ENCODE results near the gene PCCA.

Gene PCCA

GRCh38 chr13:100491164-100491842 is 402.4 kb downstream of the PCCA start:
- DNase-seq = no peak
- TF ChIP-seq CTCF (IDR thresholded peaks at IDR 0.05; ENCODE audit: low read depth, low read length) = no peak
- Histone ChIP-seq H3K9me3 (ENCODE audit: severe bottlenecking) (no peaks in the 10 kb centered on the region), H3K27ac (no peak overlapping the region), H3K36me3 (no peaks in the 10 kb centered on the region), H3K4me3 (ENCODE audit: low read depth, low read length) (no peak overlapping the region), H3K27me3 (ENCODE audit: insufficient read depth, low read depth, severe bottlenecking) (no peaks in the 10 kb centered on the region)

GRCh38 chr13:100493418-100493817 is 404.5 kb downstream of the PCCA start:
- Histone ChIP-seq H3K27ac (no peak overlapping the region), H3K4me3 (ENCODE audit: low read depth, low read length) (no peak overlapping the region), H3K9me3 (ENCODE audit: severe bottlenecking) (no peaks in the 10 kb centered on the region), H3K36me3 (no peaks in the 10 kb centered on the region), H3K27me3 (ENCODE audit: insufficient read depth, low read depth, severe bottlenecking) (no peaks in the 10 kb centered on the region)
- no peak for DNase-seq
- no peak for TF ChIP-seq CTCF (IDR thresholded peaks at IDR 0.05; ENCODE audit: low read depth, low read length)

- DNase-seq = no peak
- Histone ChIP-seq H3K36me3 (no peaks in the 10 kb centered on the region), H3K9me3 (ENCODE audit: severe bottlenecking) (no peaks in the 10 kb centered on the region), H3K27ac (no peak overlapping the region), H3K27me3 (ENCODE audit: insufficient read depth, low read depth, severe bottlenecking) (no peaks in the 10 kb centered on the region), H3K4me3 (ENCODE audit: low read depth, low read length) (no peak overlapping the region)
- TF ChIP-seq CTCF (IDR thresholded peaks at IDR 0.05; ENCODE audit: low read depth, low read length) = no peak
Measured at GRCh38 chr13:100495455-100495854, 406.6 kb downstream of the PCCA start.

- no peaks in the 10 kb centered on the region for H3K36me3 ChIP-seq
- no peak for TF ChIP-seq CTCF (IDR thresholded peaks at IDR 0.05; ENCODE audit: low read depth, low read length)
- H3K27me3 ChIP-seq (ENCODE audit: insufficient read depth, low read depth, severe bottlenecking) = no peaks in the 10 kb centered on the region
- no peak overlapping the region for H3K27ac ChIP-seq
- no peak overlapping the region for H3K4me3 ChIP-seq (ENCODE audit: low read depth, low read length)
- DNase-seq = no peak
- H3K9me3 ChIP-seq (ENCODE audit: severe bottlenecking) = no peaks in the 10 kb centered on the region
Measured at GRCh38 chr13:100497389-100497788, 408.5 kb downstream of the PCCA start.

- Histone ChIP-seq H3K27me3 (ENCODE audit: insufficient read depth, low read depth, severe bottlenecking) (no peaks in the 10 kb centered on the region), H3K36me3 (no peaks in the 10 kb centered on the region), H3K27ac (no peak overlapping the region), H3K9me3 (ENCODE audit: severe bottlenecking) (no peaks in the 10 kb centered on the region), H3K4me3 (ENCODE audit: low read depth, low read length) (no peak overlapping the region)
- no peak for DNase-seq
- TF ChIP-seq CTCF (IDR thresholded peaks at IDR 0.05; ENCODE audit: low read depth, low read length) = no peak
Measured at GRCh38 chr13:100502446-100502845, 413.6 kb downstream of the PCCA start.

GRCh38 chr13:100503622-100504021 is 414.7 kb downstream of the PCCA start:
- TF ChIP-seq CTCF (IDR thresholded peaks at IDR 0.05; ENCODE audit: low read depth, low read length) = no peak
- no peak for DNase-seq
- no peak overlapping the region for H3K4me3 ChIP-seq (ENCODE audit: low read depth, low read length)
- H3K36me3 ChIP-seq = no peaks in the 10 kb centered on the region
- H3K9me3 ChIP-seq (ENCODE audit: severe bottlenecking) = no peaks in the 10 kb centered on the region
- H3K27ac ChIP-seq = no peak overlapping the region
- no peaks in the 10 kb centered on the region for H3K27me3 ChIP-seq (ENCODE audit: insufficient read depth, low read depth, severe bottlenecking)
